Mesothelial cell of epicardium (in vitro differentiated cells): ENCODE measurements around the gene GPC3. TPM values are rescaled to one million over a fixed set of nuclear protein-coding genes. Genes with fewer than 3 reads are reported as not detected.
"Not testable (repeated sequence)": the region's sequence is repeated elsewhere in the genome, so short reads cannot be mapped to it uniquely, and the experiment has no call there.

ENCODE experiments used
- DNase-seq, 2 experiments: peaks; one replicate each; pipeline ENCODE4 v3.0.0; 2021; ENCODE audit warnings: low spot score in 2 of 2; ENCODE audit not compliant: unreplicated experiment in 2 of 2
- H3K27ac Mint-ChIP-seq: 2 replicates; pipeline ENCODE4 v1.8.0; 2021; ENCODE audit warnings: mixed read lengths
- H3K27me3 Mint-ChIP-seq: 2 replicates; pipeline ENCODE4 v1.8.0; 2021; ENCODE audit warnings: low read depth, mixed read lengths
- H3K36me3 Mint-ChIP-seq: 2 replicates; pipeline ENCODE4 v1.8.0; 2021; ENCODE audit warnings: mixed read lengths
- H3K4me1 Mint-ChIP-seq: 2 replicates; pipeline ENCODE4 v1.8.0; 2021; ENCODE audit warnings: mixed read lengths
- H3K4me3 Mint-ChIP-seq: 2 replicates; pipeline ENCODE4 v1.8.0; 2021; ENCODE audit warnings: mild to moderate bottlenecking, moderate library complexity, mixed read lengths
- H3K9me3 Mint-ChIP-seq: 2 replicates; pipeline ENCODE4 v1.8.0; 2021; ENCODE audit warnings: mixed read lengths
- total RNA-seq: library from RNA; stranded (reverse); gene quantifications from 3 replicates; pipeline ENCODE4 v1.2.1, GENCODE V29; 2021
- TF ChIP-seq, protein P1 (sequence below): fragments of 200-600 bp; sonication (generic); IDR thresholded peaks from one replicate; pipeline ENCODE4 v1.5.0; 2021; ENCODE audit warnings: antibody characterized with exemption; ENCODE audit not compliant: unreplicated experiment

Gene GPC3
- total RNA-seq, 1 donor from 2014 or later, result 864 TPM

DNA sequence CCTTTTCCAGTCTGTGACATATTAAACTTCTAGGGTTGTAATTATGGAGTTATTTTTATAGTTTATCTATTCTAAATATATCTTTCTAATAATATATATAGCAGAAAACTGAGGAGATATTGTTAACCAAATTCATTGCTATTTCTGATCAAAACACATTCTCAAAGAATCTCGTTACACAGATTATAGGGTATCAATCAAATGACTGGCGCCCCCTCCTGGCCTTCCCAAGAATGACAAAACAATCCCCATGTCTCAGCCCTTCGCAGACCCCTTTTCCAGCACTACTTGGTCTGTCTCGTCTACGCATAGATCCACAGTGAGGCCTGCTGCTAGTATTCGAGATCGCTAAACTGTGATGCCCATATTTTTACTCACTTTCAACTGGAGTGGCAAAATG, 209.3 kb downstream of the GPC3 start:
- H3K4me1 Mint-ChIP-seq, result peaks cover 20% of the 10 kb centered on the region
- no peak overlapping the region for H3K27ac Mint-ChIP-seq
- TF ChIP-seq, protein P1, sequence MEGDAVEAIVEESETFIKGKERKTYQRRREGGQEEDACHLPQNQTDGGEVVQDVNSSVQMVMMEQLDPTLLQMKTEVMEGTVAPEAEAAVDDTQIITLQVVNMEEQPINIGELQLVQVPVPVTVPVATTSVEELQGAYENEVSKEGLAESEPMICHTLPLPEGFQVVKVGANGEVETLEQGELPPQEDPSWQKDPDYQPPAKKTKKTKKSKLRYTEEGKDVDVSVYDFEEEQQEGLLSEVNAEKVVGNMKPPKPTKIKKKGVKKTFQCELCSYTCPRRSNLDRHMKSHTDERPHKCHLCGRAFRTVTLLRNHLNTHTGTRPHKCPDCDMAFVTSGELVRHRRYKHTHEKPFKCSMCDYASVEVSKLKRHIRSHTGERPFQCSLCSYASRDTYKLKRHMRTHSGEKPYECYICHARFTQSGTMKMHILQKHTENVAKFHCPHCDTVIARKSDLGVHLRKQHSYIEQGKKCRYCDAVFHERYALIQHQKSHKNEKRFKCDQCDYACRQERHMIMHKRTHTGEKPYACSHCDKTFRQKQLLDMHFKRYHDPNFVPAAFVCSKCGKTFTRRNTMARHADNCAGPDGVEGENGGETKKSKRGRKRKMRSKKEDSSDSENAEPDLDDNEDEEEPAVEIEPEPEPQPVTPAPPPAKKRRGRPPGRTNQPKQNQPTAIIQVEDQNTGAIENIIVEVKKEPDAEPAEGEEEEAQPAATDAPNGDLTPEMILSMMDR, result peak; percentile 78
- no peak for DNase-seq
- peaks cover 7% of the 10 kb centered on the region for H3K36me3 Mint-ChIP-seq
- no peaks in the 10 kb centered on the region for H3K9me3 Mint-ChIP-seq
- H3K4me3 Mint-ChIP-seq, result no peak overlapping the region
- H3K27me3 Mint-ChIP-seq, result no peaks in the 10 kb centered on the region

DNA sequence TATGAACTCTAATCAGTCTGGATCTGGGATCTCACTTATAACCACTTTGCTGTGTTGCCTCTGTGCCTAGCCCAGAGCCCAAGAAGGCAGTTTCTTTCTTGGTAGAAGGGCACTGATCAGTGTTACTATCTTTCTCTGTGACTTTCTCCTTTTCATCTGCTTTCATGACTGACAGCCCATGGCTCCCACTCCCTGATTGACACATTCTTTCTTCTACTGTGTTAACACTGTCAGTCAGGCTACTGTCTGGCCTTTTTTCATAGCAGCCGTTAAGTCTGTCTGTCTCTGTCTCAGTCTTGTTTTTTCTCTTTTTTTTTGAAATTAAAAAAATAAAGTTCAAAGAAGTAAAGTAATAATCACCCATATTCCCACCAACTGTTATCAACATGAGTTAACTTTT, 210.6 kb downstream of the GPC3 start:
- Mint-ChIP-seq H3K27me3 (no peaks in the 10 kb centered on the region), H3K4me3 (no peak overlapping the region), H3K4me1 (peaks cover 25% of the 10 kb centered on the region), H3K27ac (no peak overlapping the region), H3K36me3 (peaks cover 7% of the 10 kb centered on the region), H3K9me3 (no peaks in the 10 kb centered on the region)
- TF ChIP-seq, protein P1, result no peak
- no peak for DNase-seq

DNA sequence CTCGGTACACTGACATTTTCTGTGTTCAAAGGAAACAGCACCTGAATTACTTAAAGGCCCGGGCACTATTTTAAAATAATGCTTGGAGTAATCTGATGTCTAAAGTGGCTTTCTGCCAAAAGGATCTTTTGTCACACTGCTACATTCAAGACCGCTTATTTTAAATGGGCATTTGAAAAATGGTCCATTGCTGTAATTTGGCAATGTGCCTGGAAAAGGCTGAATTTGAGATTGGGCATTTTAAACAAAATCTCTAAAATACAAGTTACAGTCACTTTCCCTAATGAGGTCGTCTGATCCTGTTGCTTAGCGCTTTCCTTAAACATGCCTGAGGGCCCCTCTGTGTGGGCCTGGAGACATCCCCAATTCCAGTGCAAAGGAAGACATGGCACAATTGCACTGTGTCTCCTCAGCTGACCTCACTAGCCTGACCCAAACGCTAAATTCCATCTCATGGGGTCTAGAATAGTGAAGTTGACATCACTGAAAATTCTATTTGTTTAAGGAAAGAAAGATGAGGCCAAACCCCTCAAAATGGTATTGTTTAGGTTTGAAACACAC, 214.2 kb downstream of the GPC3 start:
- H3K4me3 Mint-ChIP-seq, result no peak overlapping the region
- no peak for DNase-seq
- H3K9me3 Mint-ChIP-seq, result no peaks in the 10 kb centered on the region
- TF ChIP-seq, protein P1, result no peak
- H3K27ac Mint-ChIP-seq, result no peak overlapping the region
- H3K27me3 Mint-ChIP-seq, result no peaks in the 10 kb centered on the region
- peaks cover 25% of the 10 kb centered on the region for H3K4me1 Mint-ChIP-seq
- peaks cover 8% of the 10 kb centered on the region for H3K36me3 Mint-ChIP-seq

DNA sequence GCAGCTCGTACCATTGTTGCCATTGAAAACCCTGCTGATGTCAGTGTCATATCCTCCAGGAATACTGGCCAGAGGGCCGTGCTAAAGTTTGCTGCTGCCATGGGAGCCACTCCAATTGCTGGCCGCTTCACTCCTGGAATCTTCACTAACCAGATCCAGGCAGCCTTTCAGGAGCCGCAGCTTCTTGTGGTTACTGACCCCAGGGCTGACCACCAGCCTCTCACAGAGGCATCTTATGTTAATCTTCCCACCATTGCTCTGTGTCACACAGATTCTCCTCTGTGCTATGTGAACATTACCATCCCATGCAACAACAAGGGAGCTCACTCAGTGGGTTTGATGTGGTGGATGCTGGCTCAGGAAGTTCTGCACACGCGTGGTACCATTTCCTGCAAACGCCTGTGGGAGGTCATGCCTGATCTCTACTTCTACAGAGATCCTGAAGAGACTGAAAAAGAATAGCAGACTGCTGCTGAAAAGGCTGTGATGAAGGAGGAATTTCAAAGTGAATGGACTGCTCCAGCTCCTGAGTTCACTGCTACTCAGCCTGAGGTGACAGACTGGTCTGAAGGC, 222.3 kb downstream of the GPC3 start:
- not testable (repeated sequence) for H3K4me1 Mint-ChIP-seq, DNase-seq, H3K27ac Mint-ChIP-seq, H3K27me3 Mint-ChIP-seq, H3K4me3 Mint-ChIP-seq
- H3K36me3 Mint-ChIP-seq, result peaks cover 33% of the 10 kb centered on the region
- H3K9me3 Mint-ChIP-seq, result peaks cover 12% of the 10 kb centered on the region

DNA sequence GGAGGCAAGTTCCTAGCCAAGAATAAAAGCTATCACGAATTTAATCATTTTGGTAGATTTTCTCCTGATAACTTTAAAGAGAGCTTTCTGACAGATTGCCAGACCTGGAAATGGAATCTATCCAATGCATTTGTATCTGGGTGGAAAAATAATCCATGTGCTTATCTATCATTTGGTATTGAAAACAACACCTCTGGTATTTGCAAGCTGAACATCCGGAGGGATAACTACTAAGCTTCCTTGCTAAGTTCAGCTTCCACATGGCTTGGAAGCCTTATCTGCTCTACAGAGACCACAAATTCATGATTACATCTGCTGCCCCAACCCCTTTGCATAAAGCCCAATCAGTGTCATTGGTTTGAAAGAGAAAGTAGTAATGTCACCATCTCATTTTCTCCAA, 230.7 kb downstream of the GPC3 start:
- H3K4me1 Mint-ChIP-seq, result peaks cover 8% of the 10 kb centered on the region

DNA sequence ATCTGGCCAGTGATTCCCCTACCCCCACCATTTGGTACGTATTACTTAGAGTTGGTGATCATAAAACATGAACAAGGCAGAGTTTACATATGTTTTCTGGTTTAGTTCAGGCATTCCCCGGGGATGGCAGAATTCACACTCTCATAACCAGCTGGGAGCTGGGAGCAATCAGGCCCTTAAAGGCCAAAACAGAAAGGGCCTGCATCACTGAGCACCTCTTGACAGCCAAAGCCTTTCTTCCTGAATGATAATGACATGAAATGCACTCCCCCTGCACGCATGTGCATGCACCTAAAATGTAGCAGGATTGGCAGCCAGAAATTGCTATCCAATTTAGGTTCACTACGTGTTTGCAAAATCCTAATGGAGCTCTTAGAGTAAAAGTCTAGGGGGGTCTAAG, 235.4 kb downstream of the GPC3 start:
- TF ChIP-seq, protein P1, result no peak
- Mint-ChIP-seq H3K9me3 (no peaks in the 10 kb centered on the region), H3K4me3 (no peak overlapping the region), H3K27me3 (no peaks in the 10 kb centered on the region), H3K4me1 (peaks cover 13% of the 10 kb centered on the region), H3K27ac (peak overlapping the region; percentile 20), H3K36me3 (peaks cover 15% of the 10 kb centered on the region)
- DNase-seq, result no peak

More for the DNA sequence above, 230.7 kb downstream of the GPC3 start:
- no peak for DNase-seq
- Mint-ChIP-seq H3K27ac (no peak overlapping the region), H3K4me3 (no peak overlapping the region), H3K36me3 (peaks cover 23% of the 10 kb centered on the region), H3K27me3 (no peaks in the 10 kb centered on the region), H3K9me3 (peaks cover 10% of the 10 kb centered on the region)
- TF ChIP-seq, protein P1, result no peak
